Upper lobe of right lung (tissue), 1 donor: Measurements from ENCODE around the gene ENTPD3. TPM values are rescaled to one million over a fixed set of nuclear protein-coding genes. Genes with fewer than 3 reads are reported as not detected.

Experiments used
- ATAC-seq: fragments of 200-7000 bp; cut with Tn5 transposase; one replicate; pipeline ENCODE4 v1.9.1; 2020; ENCODE audit warnings: mild to moderate bottlenecking, moderate library complexity
- DNase-seq: peaks from one replicate; pipeline ENCODE4 v3.0.0-alpha.2; 2020
- H3K27ac ChIP-seq: fragments of 200-600 bp; one replicate; pipeline ENCODE4 v1.8.0; 2022
- H3K27me3 ChIP-seq: fragments of 200-600 bp; one replicate; pipeline ENCODE4 v1.8.0; 2022; ENCODE audit warnings: mild to moderate bottlenecking
- H3K36me3 ChIP-seq: fragments of 200-600 bp; one replicate; pipeline ENCODE4 v1.8.0; 2022
- H3K4me1 ChIP-seq: fragments of 200-600 bp; one replicate; pipeline ENCODE4 v1.8.0; 2022
- H3K4me3 ChIP-seq: fragments of 200-600 bp; one replicate; pipeline ENCODE4 v1.8.0; 2022; ENCODE audit warnings: mild to moderate bottlenecking
- H3K9me3 ChIP-seq: fragments of 200-600 bp; one replicate; pipeline ENCODE4 v1.8.0; 2022
- CTCF ChIP-seq: fragments of 200-600 bp; IDR thresholded peaks from one replicate; pipeline ENCODE4 v1.8.0; 2022; ENCODE audit warnings: antibody characterized with exemption
- intact Hi-C: fragments of 100-400 bp; cut with DNase I; formaldehyde crosslinking; loops from one replicate; pipeline ENCODE4 v1.11.0; 2022
- total RNA-seq: library from RNA; stranded (reverse); fragmentation: NEBNext Ultra II Directional; extraction: Animal tissue kit (Norgen Biotek cat#: 25700); gene quantifications from one replicate; pipeline ENCODE4 v1.2.1, GENCODE V29; 2021
- donor health status: DM: no; HTN: yes; CAD: no; lungs with severe emphysema.

The ENTPD3 gene
- total RNA-seq, 1 donor from 2014 or later: 3.7 TPM

- Histone ChIP-seq H3K27me3 (no peaks in the 10 kb centered on the region), H3K4me3 (no peak overlapping the region), H3K36me3 (peaks cover 75% of the 10 kb centered on the region), H3K27ac (no peak overlapping the region), H3K4me1 (peaks cover 9% of the 10 kb centered on the region), H3K9me3 (no peaks in the 10 kb centered on the region)
- intact Hi-C loops: no loop called here
- no peak for ATAC-seq
- no peak for DNase-seq
- TF ChIP-seq CTCF: no peak
These were observed 76.6 kb downstream of the ENTPD3 start for GRCh38 chr3:40463579-40463978.

- H3K27ac ChIP-seq: no peak overlapping the region
- no peaks in the 10 kb centered on the region for H3K9me3 ChIP-seq
- intact Hi-C loops: no loop called here
- no peaks in the 10 kb centered on the region for H3K4me1 ChIP-seq
- H3K36me3 ChIP-seq: peaks cover 65% of the 10 kb centered on the region
- no peak for ATAC-seq
- H3K4me3 ChIP-seq: no peak overlapping the region
- no peaks in the 10 kb centered on the region for H3K27me3 ChIP-seq
- DNase-seq: no peak
- TF ChIP-seq CTCF: no peak
These were observed 77.5 kb downstream of the ENTPD3 start for GRCh38 chr3:40464339-40465110.

GRCh38 chr3:40465111-40465407, 78.1 kb downstream of the ENTPD3 start:
- no peak for TF ChIP-seq CTCF
- no peak for DNase-seq
- intact Hi-C loops: no loop called here
- H3K4me3 ChIP-seq: no peak overlapping the region
- no peaks in the 10 kb centered on the region for H3K4me1 ChIP-seq
- no peak overlapping the region for H3K27ac ChIP-seq
- no peaks in the 10 kb centered on the region for H3K27me3 ChIP-seq
- no peaks in the 10 kb centered on the region for H3K9me3 ChIP-seq
- H3K36me3 ChIP-seq: peaks cover 60% of the 10 kb centered on the region
- ATAC-seq: no peak

- Histone ChIP-seq H3K4me1 (no peaks in the 10 kb centered on the region), H3K27ac (no peak overlapping the region), H3K4me3 (no peak overlapping the region), H3K27me3 (no peaks in the 10 kb centered on the region), H3K36me3 (peaks cover 56% of the 10 kb centered on the region), H3K9me3 (no peaks in the 10 kb centered on the region)
- intact Hi-C loops: no loop called here
- no peak for TF ChIP-seq CTCF
- no peak for ATAC-seq
- no peak for DNase-seq
These were observed 78.5 kb downstream of the ENTPD3 start for GRCh38 chr3:40465456-40465855.

- Histone ChIP-seq H3K9me3 (no peaks in the 10 kb centered on the region), H3K27ac (no peak overlapping the region), H3K36me3 (peaks cover 30% of the 10 kb centered on the region), H3K27me3 (no peaks in the 10 kb centered on the region), H3K4me3 (no peak overlapping the region), H3K4me1 (no peaks in the 10 kb centered on the region)
- intact Hi-C loops: no loop called here
- DNase-seq: no peak
- TF ChIP-seq CTCF: no peak
- ATAC-seq: no peak
These were observed 81.0 kb downstream of the ENTPD3 start for GRCh38 chr3:40468018-40468417.

GRCh38 chr3:40470701-40471100, 83.7 kb downstream of the ENTPD3 start:
- Histone ChIP-seq H3K27ac (no peak overlapping the region), H3K36me3 (peaks cover 9% of the 10 kb centered on the region), H3K9me3 (no peaks in the 10 kb centered on the region), H3K27me3 (no peaks in the 10 kb centered on the region), H3K4me3 (no peak overlapping the region), H3K4me1 (no peaks in the 10 kb centered on the region)
- no peak for ATAC-seq
- TF ChIP-seq CTCF: no peak
- intact Hi-C loops: no loop called here
- DNase-seq: no peak
